HepG2 (cell line): ENCODE data around the gene HS3ST3B1. TPM values are rescaled to one million over a fixed set of nuclear protein-coding genes. Genes with fewer than 3 reads are reported as not detected.

Experiments used
- GTF2F1 ChIP-seq: fragments of 150-350 bp; IDR thresholded peaks from 2 replicates; pipeline ENCODE4 v1.6.1; 2014; ENCODE audit warnings: low read length
- GZF1 ChIP-seq: sonication (generic); formaldehyde crosslinking; IDR thresholded peaks from 2 replicates; pipeline ENCODE4 v1.5.1; 2020; ENCODE audit warnings: mild to moderate bottlenecking, missing genetic modification reagents
- MEIS2 ChIP-seq: sonication (generic); formaldehyde crosslinking; IDR thresholded peaks from 2 replicates; pipeline ENCODE4 v1.9.0; 2021; ENCODE audit warnings: mild to moderate bottlenecking, missing genetic modification reagents
- SALL2 ChIP-seq: sonication (generic); formaldehyde crosslinking; IDR thresholded peaks from 2 replicates; pipeline ENCODE4 v1.8.1; 2023; ENCODE audit warnings: mild to moderate bottlenecking, missing genetic modification reagents, inconsistent platforms
- SOX13 ChIP-seq, 3 experiments: fragments of 450-650 bp in 1 of 3; sonication (generic) in 1 of 3; formaldehyde crosslinking in 1 of 3; IDR thresholded peaks in 2 of 3; conservative IDR thresholded peaks in 1 of 3; 2 replicates each; pipeline versions ENCODE4 v1.5.0 to v1.6.1; 2016 to 2020; ENCODE audit warnings: antibody characterized with exemption in 1 of 3, mild to moderate bottlenecking in 1 of 3, missing compliant biosample characterization in 1 of 3, missing genetic modification reagents in 1 of 3, moderate library complexity in 1 of 3
- SRSF4 ChIP-seq: fragments of 200-400 bp; formaldehyde crosslinking; IDR thresholded peaks from one replicate; pipeline ENCODE4 v1.6.1; 2018; ENCODE audit warnings: mild to moderate bottlenecking, low read depth, low read length, moderate library complexity; ENCODE audit not compliant: poor library complexity, severe bottlenecking
- ZBTB3 ChIP-seq: sonication (generic); formaldehyde crosslinking; IDR thresholded peaks from 2 replicates; pipeline ENCODE4 v1.4.0; 2020; ENCODE audit warnings: low read depth, mild to moderate bottlenecking, moderate library complexity, missing genetic modification reagents, borderline replicate concordance
- ZNF777 ChIP-seq: sonication (generic); formaldehyde crosslinking; IDR thresholded peaks from 2 replicates; pipeline ENCODE4 v1.4.0; 2020; ENCODE audit warnings: missing genetic modification reagents
- ZNF792 ChIP-seq: IDR thresholded peaks from 2 replicates; pipeline ENCODE4 v1.6.1; 2016
- polyA plus RNA-seq, 8 experiments: library from polyadenylated mRNA; depleted of rRNA in 3 of 8; stranded (reverse) in 7 of 8; unstranded in 1 of 8; fragments of >200 nt; fragmentation: Illumina TruSeq in 4 of 8; extraction: Trizol in 4 of 8; gene quantifications; 2 replicates each; pipeline versions ENCODE4 v1.2.1 to v1.2.3, GENCODE V29; 2011 to 2016; ENCODE audit warnings: low read depth in 4 of 8, missing spikeins in 1 of 8, mixed read lengths in 1 of 8; ENCODE audit not compliant: insufficient read depth in 1 of 8
- total RNA-seq, 5 experiments: library from RNA; depleted of rRNA; stranded (reverse); fragments of >200 nt; fragmentation: Illumina TruSeq; extraction: Trizol; gene quantifications; 2 replicates each; pipeline ENCODE4 v1.2.3, GENCODE V29; 2016; ENCODE audit warnings: low read depth in 1 of 5
- TF ChIP-seq, protein P1 (sequence below): sonication (generic); formaldehyde crosslinking; IDR thresholded peaks from 2 replicates; pipeline ENCODE4 v1.8.1; 2023; ENCODE audit warnings: mild to moderate bottlenecking, missing genetic modification reagents
- TF ChIP-seq, protein P2 (sequence below): sonication (generic); formaldehyde crosslinking; IDR thresholded peaks from 2 replicates; pipeline ENCODE4 v1.5.1; 2020; ENCODE audit warnings: mild to moderate bottlenecking, missing genetic modification reagents, moderate library complexity
- TF ChIP-seq, protein P3 (sequence below): sonication (generic); formaldehyde crosslinking; IDR thresholded peaks from 2 replicates; pipeline ENCODE4 v1.8.1; 2023; ENCODE audit warnings: mild to moderate bottlenecking, missing genetic modification reagents
- TF ChIP-seq, protein P4 (sequence below): sonication (generic); formaldehyde crosslinking; IDR thresholded peaks from 2 replicates; pipeline ENCODE4 v1.5.1; 2020; ENCODE audit warnings: missing genetic modification reagents, mild to moderate bottlenecking, borderline replicate concordance
- TF ChIP-seq, protein P5 (sequence below): fragments of 450-650 bp; IDR thresholded peaks from 2 replicates; pipeline ENCODE4 v1.6.1; 2017
- TF ChIP-seq, protein P6 (sequence below): sonication (generic); formaldehyde crosslinking; IDR thresholded peaks from 2 replicates; pipeline ENCODE4 v1.4.0; 2020; ENCODE audit warnings: missing genetic modification reagents
- TF ChIP-seq, protein P7 (sequence below): sonication (generic); formaldehyde crosslinking; IDR thresholded peaks from 2 replicates; pipeline ENCODE4 v1.4.0; 2020; ENCODE audit warnings: missing genetic modification reagents

The HS3ST3B1 gene
- total and polyA plus RNA-seq, 2 of the 13 experiments (the other 11 are each of a cell fraction or from before 2014, with no cell fraction given): 15.7 to 39.5 TPM

DNA sequence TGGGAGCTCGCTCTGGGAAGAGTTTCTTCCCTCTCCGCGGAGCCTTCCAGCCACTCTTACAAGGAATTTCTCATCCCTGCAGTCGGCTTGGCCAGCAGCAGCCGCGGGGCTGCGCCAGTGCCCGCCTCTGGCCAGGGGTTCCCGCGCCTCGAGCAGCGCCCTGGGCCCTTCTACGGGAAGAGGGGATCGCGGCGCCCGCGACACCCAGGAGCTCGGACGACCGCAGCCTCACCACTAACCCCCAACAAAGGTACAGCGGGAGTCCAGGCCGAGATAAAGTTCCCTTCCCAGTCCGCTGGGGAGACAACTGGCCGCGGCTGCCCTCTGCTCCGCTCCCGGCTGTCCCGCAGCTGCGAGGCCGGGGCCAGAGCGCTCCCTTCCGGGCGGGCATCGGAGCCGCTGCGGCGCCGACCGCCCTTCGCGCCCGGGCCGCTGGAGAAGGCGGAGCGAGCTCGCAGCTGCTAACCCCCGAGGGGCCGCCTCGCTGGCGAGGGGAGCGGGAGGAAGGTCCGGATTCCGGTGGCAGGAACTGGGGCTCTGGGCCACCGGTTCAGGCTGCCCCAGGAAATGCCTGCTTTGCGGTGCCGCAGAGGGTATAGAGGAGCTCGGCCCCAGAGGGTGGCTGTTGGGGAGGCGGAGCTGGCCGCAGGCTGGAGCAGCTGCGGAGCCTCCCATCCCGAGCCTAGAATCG is 3.6 kb upstream of the HS3ST3B1 start (continued):
- no peak for TF ChIP-seq SALL2
- TF ChIP-seq, protein P1, sequence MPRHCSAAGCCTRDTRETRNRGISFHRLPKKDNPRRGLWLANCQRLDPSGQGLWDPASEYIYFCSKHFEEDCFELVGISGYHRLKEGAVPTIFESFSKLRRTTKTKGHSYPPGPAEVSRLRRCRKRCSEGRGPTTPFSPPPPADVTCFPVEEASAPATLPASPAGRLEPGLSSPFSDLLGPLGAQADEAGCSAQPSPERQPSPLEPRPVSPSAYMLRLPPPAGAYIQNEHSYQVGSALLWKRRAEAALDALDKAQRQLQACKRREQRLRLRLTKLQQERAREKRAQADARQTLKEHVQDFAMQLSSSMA (CRISPR knock-in tag): peak; percentile 88; the same call in 1 of the 2 replicates
- TF ChIP-seq ZBTB3 (CRISPR knock-in tag): no peak
- TF ChIP-seq, protein P2, sequence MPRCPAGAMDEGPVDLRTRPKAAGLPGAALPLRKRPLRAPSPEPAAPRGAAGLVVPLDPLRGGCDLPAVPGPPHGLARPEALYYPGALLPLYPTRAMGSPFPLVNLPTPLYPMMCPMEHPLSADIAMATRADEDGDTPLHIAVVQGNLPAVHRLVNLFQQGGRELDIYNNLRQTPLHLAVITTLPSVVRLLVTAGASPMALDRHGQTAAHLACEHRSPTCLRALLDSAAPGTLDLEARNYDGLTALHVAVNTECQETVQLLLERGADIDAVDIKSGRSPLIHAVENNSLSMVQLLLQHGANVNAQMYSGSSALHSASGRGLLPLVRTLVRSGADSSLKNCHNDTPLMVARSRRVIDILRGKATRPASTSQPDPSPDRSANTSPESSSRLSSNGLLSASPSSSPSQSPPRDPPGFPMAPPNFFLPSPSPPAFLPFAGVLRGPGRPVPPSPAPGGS (CRISPR knock-in tag): no peak
- peak; percentile 65; the same call in 1 of the 2 replicates for TF ChIP-seq ZNF792 (CRISPR knock-in tag)
- TF ChIP-seq SRSF4: no peak
- no peak for TF ChIP-seq MEIS2 (CRISPR knock-in tag)
- no peak for TF ChIP-seq SOX13 (IDR thresholded peaks at IDR 0.05)
- peak in 1 of 2 experiments; percentile 41; a peak in 1 of 4 replicates for TF ChIP-seq SOX13 (CRISPR knock-in tag; conservative IDR thresholded peaks at IDR 0.05 in 1 of 2, IDR thresholded peaks at IDR 0.05 in 1 of 2)
- peak; percentile 52; the same call in 1 of the 2 replicates for TF ChIP-seq ZNF777 (CRISPR knock-in tag)
- no peak for TF ChIP-seq GTF2F1
- TF ChIP-seq, protein P3, sequence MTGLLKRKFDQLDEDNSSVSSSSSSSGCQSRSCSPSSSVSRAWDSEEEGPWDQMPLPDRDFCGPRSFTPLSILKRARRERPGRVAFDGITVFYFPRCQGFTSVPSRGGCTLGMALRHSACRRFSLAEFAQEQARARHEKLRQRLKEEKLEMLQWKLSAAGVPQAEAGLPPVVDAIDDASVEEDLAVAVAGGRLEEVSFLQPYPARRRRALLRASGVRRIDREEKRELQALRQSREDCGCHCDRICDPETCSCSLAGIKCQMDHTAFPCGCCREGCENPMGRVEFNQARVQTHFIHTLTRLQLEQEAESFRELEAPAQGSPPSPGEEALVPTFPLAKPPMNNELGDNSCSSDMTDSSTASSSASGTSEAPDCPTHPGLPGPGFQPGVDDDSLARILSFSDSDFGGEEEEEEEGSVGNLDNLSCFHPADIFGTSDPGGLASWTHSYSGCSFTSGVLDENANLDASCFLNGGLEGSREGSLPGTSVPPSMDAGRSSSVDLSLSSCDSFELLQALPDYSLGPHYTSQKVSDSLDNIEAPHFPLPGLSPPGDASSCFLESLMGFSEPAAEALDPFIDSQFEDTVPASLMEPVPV (CRISPR knock-in tag): peak; percentile 48; the same call in 1 of the 2 replicates
- TF ChIP-seq, protein P4, sequence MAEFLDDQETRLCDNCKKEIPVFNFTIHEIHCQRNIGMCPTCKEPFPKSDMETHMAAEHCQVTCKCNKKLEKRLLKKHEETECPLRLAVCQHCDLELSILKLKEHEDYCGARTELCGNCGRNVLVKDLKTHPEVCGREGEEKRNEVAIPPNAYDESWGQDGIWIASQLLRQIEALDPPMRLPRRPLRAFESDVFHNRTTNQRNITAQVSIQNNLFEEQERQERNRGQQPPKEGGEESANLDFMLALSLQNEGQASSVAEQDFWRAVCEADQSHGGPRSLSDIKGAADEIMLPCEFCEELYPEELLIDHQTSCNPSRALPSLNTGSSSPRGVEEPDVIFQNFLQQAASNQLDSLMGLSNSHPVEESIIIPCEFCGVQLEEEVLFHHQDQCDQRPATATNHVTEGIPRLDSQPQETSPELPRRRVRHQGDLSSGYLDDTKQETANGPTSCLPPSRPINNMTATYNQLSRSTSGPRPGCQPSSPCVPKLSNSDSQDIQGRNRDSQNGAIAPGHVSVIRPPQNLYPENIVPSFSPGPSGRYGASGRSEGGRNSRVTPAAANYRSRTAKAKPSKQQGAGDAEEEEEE: no peak
- TF ChIP-seq, protein P5, sequence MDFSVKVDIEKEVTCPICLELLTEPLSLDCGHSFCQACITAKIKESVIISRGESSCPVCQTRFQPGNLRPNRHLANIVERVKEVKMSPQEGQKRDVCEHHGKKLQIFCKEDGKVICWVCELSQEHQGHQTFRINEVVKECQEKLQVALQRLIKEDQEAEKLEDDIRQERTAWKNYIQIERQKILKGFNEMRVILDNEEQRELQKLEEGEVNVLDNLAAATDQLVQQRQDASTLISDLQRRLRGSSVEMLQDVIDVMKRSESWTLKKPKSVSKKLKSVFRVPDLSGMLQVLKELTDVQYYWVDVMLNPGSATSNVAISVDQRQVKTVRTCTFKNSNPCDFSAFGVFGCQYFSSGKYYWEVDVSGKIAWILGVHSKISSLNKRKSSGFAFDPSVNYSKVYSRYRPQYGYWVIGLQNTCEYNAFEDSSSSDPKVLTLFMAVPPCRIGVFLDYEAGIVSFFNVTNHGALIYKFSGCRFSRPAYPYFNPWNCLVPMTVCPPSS: no peak
- TF ChIP-seq, protein P6, sequence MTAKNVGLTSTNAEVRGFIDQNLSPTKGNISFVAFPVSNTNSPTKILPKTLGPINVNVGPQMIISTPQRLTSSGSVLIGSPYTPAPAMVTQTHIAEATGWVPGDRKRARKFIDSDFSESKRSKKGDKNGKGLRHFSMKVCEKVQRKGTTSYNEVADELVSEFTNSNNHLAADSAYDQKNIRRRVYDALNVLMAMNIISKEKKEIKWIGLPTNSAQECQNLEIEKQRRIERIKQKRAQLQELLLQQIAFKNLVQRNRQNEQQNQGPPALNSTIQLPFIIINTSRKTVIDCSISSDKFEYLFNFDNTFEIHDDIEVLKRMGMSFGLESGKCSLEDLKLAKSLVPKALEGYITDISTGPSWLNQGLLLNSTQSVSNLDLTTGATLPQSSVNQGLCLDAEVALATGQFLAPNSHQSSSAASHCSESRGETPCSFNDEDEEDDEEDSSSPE (CRISPR knock-in tag): peak; percentile 29; the same call in 1 of the 2 replicates
- TF ChIP-seq, protein P7, sequence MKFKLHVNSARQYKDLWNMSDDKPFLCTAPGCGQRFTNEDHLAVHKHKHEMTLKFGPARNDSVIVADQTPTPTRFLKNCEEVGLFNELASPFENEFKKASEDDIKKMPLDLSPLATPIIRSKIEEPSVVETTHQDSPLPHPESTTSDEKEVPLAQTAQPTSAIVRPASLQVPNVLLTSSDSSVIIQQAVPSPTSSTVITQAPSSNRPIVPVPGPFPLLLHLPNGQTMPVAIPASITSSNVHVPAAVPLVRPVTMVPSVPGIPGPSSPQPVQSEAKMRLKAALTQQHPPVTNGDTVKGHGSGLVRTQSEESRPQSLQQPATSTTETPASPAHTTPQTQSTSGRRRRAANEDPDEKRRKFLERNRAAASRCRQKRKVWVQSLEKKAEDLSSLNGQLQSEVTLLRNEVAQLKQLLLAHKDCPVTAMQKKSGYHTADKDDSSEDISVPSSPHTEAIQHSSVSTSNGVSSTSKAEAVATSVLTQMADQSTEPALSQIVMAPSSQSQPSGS (CRISPR knock-in tag): peak; percentile 32; the same call in 1 of the 2 replicates
- no peak for TF ChIP-seq GZF1 (CRISPR knock-in tag)
